ENCODE measurements around the gene APLN. TPM values are rescaled to one million over a fixed set of nuclear protein-coding genes. Genes with fewer than 3 reads are reported as not detected.

APLN gene
- total RNA-seq, 3 donors from 2014 or later = 0.29 to 0.43 (median 0.41) TPM

DNA sequence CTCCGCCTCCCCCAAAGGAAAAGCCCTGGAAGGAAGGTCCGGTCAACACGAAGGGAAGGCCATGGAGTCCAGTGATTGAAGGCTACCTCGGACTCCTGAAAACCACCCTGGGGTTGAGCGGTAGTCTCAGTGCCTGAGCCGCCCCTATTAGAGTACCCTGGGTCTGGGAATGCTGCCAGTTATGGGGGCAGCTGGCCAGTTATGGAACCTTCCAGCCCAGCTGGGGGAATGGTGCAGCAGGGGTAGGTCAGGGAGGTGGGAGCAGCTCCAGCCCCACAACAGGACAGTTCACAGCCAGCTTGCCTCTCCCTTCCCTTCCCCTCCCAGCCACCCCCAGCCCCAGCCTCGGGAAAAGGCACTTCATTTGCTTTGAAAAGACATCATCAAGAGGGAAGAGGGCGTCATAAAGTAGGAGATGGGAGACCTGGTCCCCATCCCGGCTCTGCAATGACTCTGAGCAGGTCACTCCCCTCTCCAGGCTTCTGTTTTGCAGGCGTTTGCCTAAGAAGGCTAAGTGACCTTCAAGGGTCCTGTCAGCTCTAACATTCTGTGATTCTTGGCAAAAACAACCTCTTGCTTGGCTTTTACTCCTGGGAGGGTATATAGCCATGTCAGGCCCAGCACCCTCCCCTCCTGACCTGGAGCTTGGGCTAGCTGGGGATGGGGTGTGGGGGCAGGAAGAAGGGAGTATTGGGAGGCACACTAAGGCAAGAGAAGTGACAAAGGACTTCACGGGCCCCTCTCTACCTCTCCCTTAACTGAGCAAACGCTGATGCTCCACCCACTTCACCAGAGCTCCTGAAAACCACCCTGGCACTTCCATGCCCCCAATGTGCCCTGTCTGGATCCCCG, 8.0 kb downstream of the APLN start:
- ATAC-seq (no peak), DNase-seq (no peak)
- intact Hi-C loops (cut with DNase I, micrococcal nuclease) = no loop called here
- Histone ChIP-seq H3K9me3 (no peaks in the 10 kb centered on the region), H3K36me3 (ENCODE audit: low read depth) (no peaks in the 10 kb centered on the region), H3K4me1 (ENCODE audit: low read depth) (no peaks in the 10 kb centered on the region), H3K4me3 (no peak overlapping the region)
- TF ChIP-seq, protein P1, sequence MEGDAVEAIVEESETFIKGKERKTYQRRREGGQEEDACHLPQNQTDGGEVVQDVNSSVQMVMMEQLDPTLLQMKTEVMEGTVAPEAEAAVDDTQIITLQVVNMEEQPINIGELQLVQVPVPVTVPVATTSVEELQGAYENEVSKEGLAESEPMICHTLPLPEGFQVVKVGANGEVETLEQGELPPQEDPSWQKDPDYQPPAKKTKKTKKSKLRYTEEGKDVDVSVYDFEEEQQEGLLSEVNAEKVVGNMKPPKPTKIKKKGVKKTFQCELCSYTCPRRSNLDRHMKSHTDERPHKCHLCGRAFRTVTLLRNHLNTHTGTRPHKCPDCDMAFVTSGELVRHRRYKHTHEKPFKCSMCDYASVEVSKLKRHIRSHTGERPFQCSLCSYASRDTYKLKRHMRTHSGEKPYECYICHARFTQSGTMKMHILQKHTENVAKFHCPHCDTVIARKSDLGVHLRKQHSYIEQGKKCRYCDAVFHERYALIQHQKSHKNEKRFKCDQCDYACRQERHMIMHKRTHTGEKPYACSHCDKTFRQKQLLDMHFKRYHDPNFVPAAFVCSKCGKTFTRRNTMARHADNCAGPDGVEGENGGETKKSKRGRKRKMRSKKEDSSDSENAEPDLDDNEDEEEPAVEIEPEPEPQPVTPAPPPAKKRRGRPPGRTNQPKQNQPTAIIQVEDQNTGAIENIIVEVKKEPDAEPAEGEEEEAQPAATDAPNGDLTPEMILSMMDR (IDR thresholded peaks at IDR 0.05) = no peak

DNA sequence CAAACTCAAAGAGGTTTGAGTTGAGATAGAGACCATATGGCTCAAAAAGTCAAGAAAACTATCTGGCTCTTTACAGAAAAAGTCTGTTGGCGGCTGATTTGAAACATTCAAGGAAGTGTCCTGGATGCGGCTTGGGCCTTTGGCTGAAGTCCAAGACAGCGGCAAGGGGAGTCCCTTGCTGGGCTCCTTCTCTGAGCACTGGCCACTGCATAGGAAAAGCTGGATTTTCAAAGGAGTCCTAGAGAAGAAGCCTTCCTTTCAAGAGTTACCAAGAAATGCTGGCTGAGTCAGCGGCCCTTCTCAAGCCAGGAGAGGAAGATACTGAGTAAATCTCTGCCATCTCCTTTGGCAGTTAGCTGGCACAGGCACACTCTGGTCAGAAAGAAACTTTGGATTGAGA, 12.1 kb downstream of the APLN start:
- no peak for ATAC-seq
- H3K36me3 ChIP-seq (ENCODE audit: low read depth) = no peaks in the 10 kb centered on the region
- no peak for DNase-seq
- TF ChIP-seq, protein P1 (IDR thresholded peaks at IDR 0.05) = no peak
- H3K9me3 ChIP-seq = no peaks in the 10 kb centered on the region
- no peak overlapping the region for H3K4me3 ChIP-seq
- H3K4me1 ChIP-seq (ENCODE audit: low read depth) = no peaks in the 10 kb centered on the region
- intact Hi-C loops (cut with DNase I, micrococcal nuclease) = no loop called here

DNA sequence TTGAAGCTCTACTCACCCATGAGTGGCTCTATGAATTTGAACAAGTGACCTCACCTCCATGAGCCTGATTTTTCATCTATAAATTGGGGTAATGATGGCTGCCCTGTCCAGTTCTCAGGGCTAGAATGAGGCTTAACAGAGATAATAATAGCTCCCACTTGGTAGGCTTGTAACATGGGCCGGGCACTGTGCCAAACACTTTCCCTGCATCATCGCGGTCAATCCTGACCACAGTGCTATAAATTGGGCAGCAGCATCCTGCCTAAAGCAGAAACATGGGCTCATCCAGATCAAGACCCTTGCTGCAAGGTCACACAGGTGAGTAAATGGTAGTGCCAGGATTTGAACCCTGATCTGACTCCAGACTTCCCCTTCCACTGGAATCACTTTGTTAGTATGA, 12.8 kb downstream of the APLN start:
- Histone ChIP-seq H3K4me1 (ENCODE audit: low read depth) (no peaks in the 10 kb centered on the region), H3K9me3 (no peaks in the 10 kb centered on the region), H3K4me3 (no peak overlapping the region), H3K36me3 (ENCODE audit: low read depth) (no peaks in the 10 kb centered on the region)
- no peak for DNase-seq
- no peak for ATAC-seq
- intact Hi-C loops (cut with DNase I, micrococcal nuclease) = no loop called here
- TF ChIP-seq, protein P1 (IDR thresholded peaks at IDR 0.05) = no peak

DNA sequence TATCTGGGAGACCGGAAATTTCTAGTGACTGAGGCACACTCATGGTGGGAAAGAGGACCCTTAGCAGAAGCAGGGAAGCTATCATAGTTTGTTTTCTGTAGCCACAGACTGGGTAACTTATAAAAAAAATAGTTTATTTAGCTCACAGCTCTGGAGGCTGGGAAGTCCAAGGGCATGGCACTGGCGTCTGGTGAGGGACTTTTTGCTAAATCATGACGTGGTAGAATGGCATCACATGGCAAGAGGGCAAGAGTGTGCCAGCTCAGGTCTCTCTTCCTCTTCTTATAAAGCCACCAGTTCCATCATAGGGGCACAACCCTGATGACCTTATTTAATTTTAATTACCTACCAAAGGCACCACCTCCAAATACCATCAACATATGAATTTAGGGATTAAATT, 13.3 kb downstream of the APLN start:
- H3K36me3 ChIP-seq (ENCODE audit: low read depth) = no peaks in the 10 kb centered on the region
- DNase-seq (no peak), ATAC-seq (no peak)
- TF ChIP-seq, protein P1 (IDR thresholded peaks at IDR 0.05) = no peak
- no peak overlapping the region for H3K4me3 ChIP-seq
- H3K9me3 ChIP-seq = no peaks in the 10 kb centered on the region
- no peaks in the 10 kb centered on the region for H3K4me1 ChIP-seq (ENCODE audit: low read depth)
- intact Hi-C loops (cut with DNase I, micrococcal nuclease) = no loop called here

DNA sequence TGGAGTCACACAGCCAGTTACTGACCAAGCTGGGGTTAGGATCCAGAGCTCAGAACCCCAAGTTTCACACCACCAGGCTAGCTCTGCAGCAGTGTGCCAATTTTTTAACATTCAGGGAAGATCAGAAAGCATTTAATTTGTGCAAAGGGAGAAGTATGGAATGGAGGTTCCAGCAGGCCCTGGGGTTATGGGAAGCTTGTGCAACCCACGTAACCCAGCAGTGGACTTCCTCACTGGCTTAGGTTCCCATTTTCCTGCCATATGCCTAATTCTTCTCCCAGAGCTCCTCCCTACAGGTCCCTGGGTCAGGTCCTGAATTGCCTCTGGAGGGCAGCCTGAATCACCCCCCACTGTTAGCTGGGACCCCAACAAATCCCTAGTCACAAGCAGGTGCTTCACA, 14.0 kb downstream of the APLN start:
- TF ChIP-seq, protein P1 (IDR thresholded peaks at IDR 0.05) = no peak
- H3K9me3 ChIP-seq = no peaks in the 10 kb centered on the region
- ATAC-seq (no peak), DNase-seq (no peak)
- intact Hi-C loops (cut with DNase I, micrococcal nuclease) = no loop called here
- no peaks in the 10 kb centered on the region for H3K36me3 ChIP-seq (ENCODE audit: low read depth)
- no peak overlapping the region for H3K4me3 ChIP-seq
- no peaks in the 10 kb centered on the region for H3K4me1 ChIP-seq (ENCODE audit: low read depth)
